ENCODE results near the gene GKN2. TPM values are rescaled to one million over a fixed set of nuclear protein-coding genes. Genes with fewer than 3 reads are reported as not detected.

Gene GKN2
- not detected for polyA plus RNA-seq (2013, experiment 1 of 2)
- polyA plus RNA-seq (2013, experiment 2 of 2) = not detected

GRCh38 chr2:68952887-68953521 lies at the start of gene GKN2:
Gene GKN2 (minus strand): TSS chr2:68952893. CDS start chr2:68952861, 32 bp downstream.
- Histone ChIP-seq H3K36me3 (ENCODE audit: insufficient read depth, low read length) (no peaks in the 10 kb centered on the region), H3K27ac (ENCODE audit: low read depth, low read length) (no peak within 1 kb of the TSS), H3K9me3 (ENCODE audit: insufficient read depth, low read depth, low read length) (no peaks in the 10 kb centered on the region), H3K4me1 (ENCODE audit: insufficient read depth, low read length) (no peaks in the 10 kb centered on the region), H3K9ac (ENCODE audit: low read depth, low read length) (no peak within 1 kb of the TSS), H3K4me3 (ENCODE audit: low read length) (no peak within 1 kb of the TSS), H3K27me3 (ENCODE audit: insufficient read depth, low read length) (no peaks in the 10 kb centered on the region)
- WGBS = 93% methylated on average over 4 of the region's 4 CpGs

- Histone ChIP-seq H3K9me3 (ENCODE audit: insufficient read depth, low read depth, low read length) (peaks cover 6% of the 10 kb centered on the region; the same call in 1 of the 2 replicates), H3K4me1 (ENCODE audit: insufficient read depth, low read length) (no peaks in the 10 kb centered on the region), H3K27me3 (ENCODE audit: insufficient read depth, low read length) (no peaks in the 10 kb centered on the region), H3K27ac (ENCODE audit: low read depth, low read length) (no peak overlapping the region), H3K9ac (ENCODE audit: low read depth, low read length) (no peak overlapping the region), H3K36me3 (ENCODE audit: insufficient read depth, low read length) (no peaks in the 10 kb centered on the region), H3K4me3 (ENCODE audit: low read length) (no peak overlapping the region)
Measured at GRCh38 chr2:69001879-69002278, 49.2 kb upstream of the GKN2 start.

GRCh38 chr2:68997401-68997800 lies 44.7 kb upstream of the GKN2 start:
- Histone ChIP-seq H3K4me1 (ENCODE audit: insufficient read depth, low read length) (no peaks in the 10 kb centered on the region), H3K27ac (ENCODE audit: low read depth, low read length) (no peak overlapping the region), H3K4me3 (ENCODE audit: low read length) (no peak overlapping the region), H3K9me3 (ENCODE audit: insufficient read depth, low read depth, low read length) (peaks cover 6% of the 10 kb centered on the region; the same call in 1 of the 2 replicates), H3K27me3 (ENCODE audit: insufficient read depth, low read length) (no peaks in the 10 kb centered on the region), H3K36me3 (ENCODE audit: insufficient read depth, low read length) (no peaks in the 10 kb centered on the region), H3K9ac (ENCODE audit: low read depth, low read length) (no peak overlapping the region)

- no peak overlapping the region for H3K4me3 ChIP-seq (ENCODE audit: low read length)
- no peaks in the 10 kb centered on the region for H3K36me3 ChIP-seq (ENCODE audit: insufficient read depth, low read length)
- H3K9me3 ChIP-seq (ENCODE audit: insufficient read depth, low read depth, low read length) = no peaks in the 10 kb centered on the region
- H3K27me3 ChIP-seq (ENCODE audit: insufficient read depth, low read length) = no peaks in the 10 kb centered on the region
- 79% methylated on average over 3 of the region's 3 CpGs for WGBS
- no peak overlapping the region for H3K27ac ChIP-seq (ENCODE audit: low read depth, low read length)
- no peak overlapping the region for H3K9ac ChIP-seq (ENCODE audit: low read depth, low read length)
- no peaks in the 10 kb centered on the region for H3K4me1 ChIP-seq (ENCODE audit: insufficient read depth, low read length)
Measured at GRCh38 chr2:68995916-68996315, 43.2 kb upstream of the GKN2 start.

GRCh38 chr2:68994864-68995263 lies 42.2 kb upstream of the GKN2 start:
- Histone ChIP-seq H3K36me3 (ENCODE audit: insufficient read depth, low read length) (no peaks in the 10 kb centered on the region), H3K27ac (ENCODE audit: low read depth, low read length) (no peak overlapping the region), H3K9me3 (ENCODE audit: insufficient read depth, low read depth, low read length) (no peaks in the 10 kb centered on the region), H3K27me3 (ENCODE audit: insufficient read depth, low read length) (no peaks in the 10 kb centered on the region), H3K4me3 (ENCODE audit: low read length) (no peak overlapping the region), H3K9ac (ENCODE audit: low read depth, low read length) (no peak overlapping the region), H3K4me1 (ENCODE audit: insufficient read depth, low read length) (no peaks in the 10 kb centered on the region)
- WGBS = 89% methylated on average over 4 of the region's 4 CpGs

- WGBS = 94% methylated on average over 7 of the region's 7 CpGs
- no peak overlapping the region for H3K27ac ChIP-seq (ENCODE audit: low read depth, low read length)
- H3K4me1 ChIP-seq (ENCODE audit: insufficient read depth, low read length) = no peaks in the 10 kb centered on the region
- H3K36me3 ChIP-seq (ENCODE audit: insufficient read depth, low read length) = no peaks in the 10 kb centered on the region
- H3K9me3 ChIP-seq (ENCODE audit: insufficient read depth, low read depth, low read length) = no peaks in the 10 kb centered on the region
- H3K4me3 ChIP-seq (ENCODE audit: low read length) = no peak overlapping the region
- no peaks in the 10 kb centered on the region for H3K27me3 ChIP-seq (ENCODE audit: insufficient read depth, low read length)
- H3K9ac ChIP-seq (ENCODE audit: low read depth, low read length) = no peak overlapping the region
Measured at GRCh38 chr2:68993660-68994059, 41.0 kb upstream of the GKN2 start.

GRCh38 chr2:68992933-68993332 lies 40.2 kb upstream of the GKN2 start:
- no peaks in the 10 kb centered on the region for H3K36me3 ChIP-seq (ENCODE audit: insufficient read depth, low read length)
- no peak overlapping the region for H3K9ac ChIP-seq (ENCODE audit: low read depth, low read length)
- H3K9me3 ChIP-seq (ENCODE audit: insufficient read depth, low read depth, low read length) = no peaks in the 10 kb centered on the region
- no peak overlapping the region for H3K4me3 ChIP-seq (ENCODE audit: low read length)
- no peak overlapping the region for H3K27ac ChIP-seq (ENCODE audit: low read depth, low read length)
- no peaks in the 10 kb centered on the region for H3K4me1 ChIP-seq (ENCODE audit: insufficient read depth, low read length)
- WGBS = 91% methylated on average over 3 of the region's 3 CpGs
- no peaks in the 10 kb centered on the region for H3K27me3 ChIP-seq (ENCODE audit: insufficient read depth, low read length)

- WGBS = 93% methylated on average over 5 of the region's 5 CpGs
- no peak overlapping the region for H3K4me3 ChIP-seq (ENCODE audit: low read length)
- no peaks in the 10 kb centered on the region for H3K36me3 ChIP-seq (ENCODE audit: insufficient read depth, low read length)
- H3K4me1 ChIP-seq (ENCODE audit: insufficient read depth, low read length) = no peaks in the 10 kb centered on the region
- H3K9me3 ChIP-seq (ENCODE audit: insufficient read depth, low read depth, low read length) = no peaks in the 10 kb centered on the region
- H3K27me3 ChIP-seq (ENCODE audit: insufficient read depth, low read length) = no peaks in the 10 kb centered on the region
- no peak overlapping the region for H3K27ac ChIP-seq (ENCODE audit: low read depth, low read length)
- H3K9ac ChIP-seq (ENCODE audit: low read depth, low read length) = no peak overlapping the region
Measured at GRCh38 chr2:68992341-68992740, 39.6 kb upstream of the GKN2 start.

- no peaks in the 10 kb centered on the region for H3K9me3 ChIP-seq (ENCODE audit: insufficient read depth, low read depth, low read length)
- no peaks in the 10 kb centered on the region for H3K36me3 ChIP-seq (ENCODE audit: insufficient read depth, low read length)
- WGBS = 91% methylated on average over 4 of the region's 5 CpGs
- H3K4me1 ChIP-seq (ENCODE audit: insufficient read depth, low read length) = no peaks in the 10 kb centered on the region
- H3K4me3 ChIP-seq (ENCODE audit: low read length) = no peak overlapping the region
- no peak overlapping the region for H3K27ac ChIP-seq (ENCODE audit: low read depth, low read length)
- H3K9ac ChIP-seq (ENCODE audit: low read depth, low read length) = no peak overlapping the region
- H3K27me3 ChIP-seq (ENCODE audit: insufficient read depth, low read length) = no peaks in the 10 kb centered on the region
Measured at GRCh38 chr2:68989035-68989434, 36.3 kb upstream of the GKN2 start.

GRCh38 chr2:68987021-68987503 lies 34.4 kb upstream of the GKN2 start:
- no peaks in the 10 kb centered on the region for H3K9me3 ChIP-seq (ENCODE audit: insufficient read depth, low read depth, low read length)
- H3K9ac ChIP-seq (ENCODE audit: low read depth, low read length) = no peak overlapping the region
- WGBS = 92% methylated on average over 5 of the region's 5 CpGs

GRCh38 chr2:68980956-68981355 lies 28.3 kb upstream of the GKN2 start:
- no peak overlapping the region for H3K9ac ChIP-seq (ENCODE audit: low read depth, low read length)
- H3K4me1 ChIP-seq (ENCODE audit: insufficient read depth, low read length) = no peaks in the 10 kb centered on the region
- H3K4me3 ChIP-seq (ENCODE audit: low read length) = no peak overlapping the region
- H3K9me3 ChIP-seq (ENCODE audit: insufficient read depth, low read depth, low read length) = no peaks in the 10 kb centered on the region
- H3K36me3 ChIP-seq (ENCODE audit: insufficient read depth, low read length) = no peaks in the 10 kb centered on the region
- no peaks in the 10 kb centered on the region for H3K27me3 ChIP-seq (ENCODE audit: insufficient read depth, low read length)
- H3K27ac ChIP-seq (ENCODE audit: low read depth, low read length) = no peak overlapping the region
- 93% methylated on average over 1 of the region's 1 CpG for WGBS

More at GRCh38 chr2:68987021-68987503, 34.4 kb upstream of the GKN2 start:
- no peaks in the 10 kb centered on the region for H3K36me3 ChIP-seq (ENCODE audit: insufficient read depth, low read length)
- H3K4me1 ChIP-seq (ENCODE audit: insufficient read depth, low read length) = no peaks in the 10 kb centered on the region
- H3K4me3 ChIP-seq (ENCODE audit: low read length) = no peak overlapping the region
- no peaks in the 10 kb centered on the region for H3K27me3 ChIP-seq (ENCODE audit: insufficient read depth, low read length)
- H3K27ac ChIP-seq (ENCODE audit: low read depth, low read length) = no peak overlapping the region

- Histone ChIP-seq H3K9me3 (ENCODE audit: insufficient read depth, low read depth, low read length) (no peaks in the 10 kb centered on the region), H3K9ac (ENCODE audit: low read depth, low read length) (no peak overlapping the region), H3K36me3 (ENCODE audit: insufficient read depth, low read length) (no peaks in the 10 kb centered on the region), H3K27ac (ENCODE audit: low read depth, low read length) (no peak overlapping the region), H3K4me3 (ENCODE audit: low read length) (no peak overlapping the region), H3K4me1 (ENCODE audit: insufficient read depth, low read length) (no peaks in the 10 kb centered on the region), H3K27me3 (ENCODE audit: insufficient read depth, low read length) (no peaks in the 10 kb centered on the region)
- 96% methylated on average over 2 of the region's 3 CpGs for WGBS
Measured at GRCh38 chr2:68978098-68978497, 25.4 kb upstream of the GKN2 start.

Measured in HUES64 (cell line).